SJSA1 (cell line): ENCODE data around the gene GLP2R. TPM values are rescaled to one million over a fixed set of nuclear protein-coding genes. Genes with fewer than 3 reads are reported as not detected.

Source experiments
- DNase-seq, 2 experiments: peaks; one replicate each; pipeline ENCODE4 v3.0.0-alpha.2; 2015 to 2020; ENCODE audit warnings: low spot score in 2 of 2, low read depth in 1 of 2
- H3K27ac ChIP-seq: fragments of 250-450 bp; sonication (Bioruptor Pico); 2 replicates; pipeline ENCODE4 v1.5.1; 2020; ENCODE audit warnings: mild to moderate bottlenecking, moderate library complexity
- H3K27me3 ChIP-seq: fragments of 250-450 bp; sonication (Bioruptor Pico); replicated peaks from 2 replicates; pipeline ENCODE4 v1.5.1; 2020; ENCODE audit warnings: mild to moderate bottlenecking, moderate library complexity
- H3K36me3 ChIP-seq: fragments of 250-450 bp; sonication (Bioruptor Pico); 2 replicates; pipeline ENCODE4 v1.5.1; 2020; ENCODE audit warnings: mild to moderate bottlenecking
- H3K4me1 ChIP-seq: fragments of 250-450 bp; sonication (Bioruptor Pico); replicated peaks from 2 replicates; pipeline ENCODE4 v1.6.1; 2021; ENCODE audit warnings: mild to moderate bottlenecking
- H3K4me3 ChIP-seq: fragments of 250-450 bp; sonication (Bioruptor Pico); 2 replicates; pipeline ENCODE4 v1.5.1; 2020; ENCODE audit warnings: mild to moderate bottlenecking
- H3K9me3 ChIP-seq: fragments of 250-450 bp; sonication (Bioruptor Pico); replicated peaks from 2 replicates; pipeline ENCODE4 v1.5.1; 2020; ENCODE audit warnings: mild to moderate bottlenecking
- total RNA-seq: library from RNA; depleted of rRNA; stranded (reverse); fragments of >200 nt; shearing (Covaris generic); gene quantifications from 2 replicates; pipeline ENCODE4 v1.2.3, GENCODE V29; 2014

Gene GLP2R
- total RNA-seq, 1 experiment from 2014 or later: 1.2 TPM

DNA sequence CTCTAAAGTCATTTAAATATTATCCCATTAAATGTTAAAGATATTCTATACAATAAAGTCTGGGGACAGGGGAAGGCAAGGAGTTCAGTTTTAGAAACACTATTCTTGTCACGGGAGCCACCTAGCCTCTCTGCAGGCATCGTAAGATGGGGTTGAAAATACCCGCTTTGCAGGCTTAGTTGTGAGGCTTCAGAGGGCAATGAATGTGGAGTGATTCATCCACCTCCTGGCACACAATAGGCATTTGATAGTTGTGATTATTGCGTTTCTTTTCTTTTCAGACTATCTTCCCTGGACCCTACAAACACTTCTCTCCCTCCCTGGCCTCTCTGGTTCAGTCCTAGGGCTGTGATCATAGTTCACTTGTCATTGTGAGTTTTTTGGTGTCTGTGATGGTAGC lies 19.6 kb downstream of the GLP2R start:
- no peak overlapping the region for H3K27ac ChIP-seq
- H3K36me3 ChIP-seq: no peaks in the 10 kb centered on the region
- H3K9me3 ChIP-seq: no peaks in the 10 kb centered on the region
- DNase-seq: no peak
- H3K27me3 ChIP-seq: no peaks in the 10 kb centered on the region
- H3K4me3 ChIP-seq: no peak overlapping the region
- peaks cover 14% of the 10 kb centered on the region for H3K4me1 ChIP-seq

DNA sequence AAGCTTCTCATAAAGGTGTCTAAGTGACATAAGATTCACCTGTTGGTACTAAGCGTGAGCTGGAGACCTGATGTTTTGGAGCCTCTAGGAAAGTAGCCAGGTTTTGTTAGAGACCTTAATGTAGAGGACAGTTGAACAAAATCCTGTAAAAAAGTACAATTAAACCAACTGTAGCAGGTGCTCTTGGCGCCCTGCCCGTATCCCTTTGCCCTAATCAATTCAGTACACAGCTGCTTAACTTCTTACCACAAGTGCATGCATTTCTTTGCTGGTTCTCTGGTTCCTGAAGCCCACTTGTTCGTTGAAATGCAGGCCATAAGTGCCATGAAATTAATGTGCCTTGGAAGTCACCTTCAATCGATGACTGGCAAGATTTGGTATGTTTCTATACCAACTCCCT lies 24.4 kb downstream of the GLP2R start:
- DNase-seq: no peak
- Histone ChIP-seq H3K4me1 (no peaks in the 10 kb centered on the region), H3K27me3 (no peaks in the 10 kb centered on the region), H3K27ac (no peak overlapping the region), H3K4me3 (no peak overlapping the region), H3K36me3 (no peaks in the 10 kb centered on the region), H3K9me3 (no peaks in the 10 kb centered on the region)

DNA sequence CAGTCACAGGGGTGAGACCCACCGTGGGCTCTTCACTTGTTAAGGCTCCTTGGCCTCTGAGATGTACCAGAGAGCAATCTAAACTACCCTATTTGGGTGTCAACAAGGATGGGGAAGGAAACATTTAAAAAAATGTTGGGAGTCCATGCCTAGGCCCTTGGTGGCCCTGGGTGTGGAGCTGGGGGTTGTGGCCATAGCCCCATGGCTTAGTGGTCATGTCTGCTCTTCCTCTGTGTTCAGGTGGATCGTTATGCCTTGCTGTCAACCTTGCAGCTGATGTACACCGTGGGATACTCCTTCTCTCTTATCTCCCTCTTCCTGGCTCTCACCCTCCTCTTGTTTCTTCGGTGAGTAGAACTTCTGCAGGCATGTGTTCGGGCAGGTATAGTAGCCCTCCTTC lies 28.5 kb downstream of the GLP2R start:
- Histone ChIP-seq H3K4me3 (no peak overlapping the region), H3K36me3 (no peaks in the 10 kb centered on the region), H3K4me1 (no peaks in the 10 kb centered on the region), H3K27ac (no peak overlapping the region), H3K9me3 (no peaks in the 10 kb centered on the region; the same call in 1 of the 2 replicates), H3K27me3 (no peaks in the 10 kb centered on the region)
- DNase-seq: no peak

DNA sequence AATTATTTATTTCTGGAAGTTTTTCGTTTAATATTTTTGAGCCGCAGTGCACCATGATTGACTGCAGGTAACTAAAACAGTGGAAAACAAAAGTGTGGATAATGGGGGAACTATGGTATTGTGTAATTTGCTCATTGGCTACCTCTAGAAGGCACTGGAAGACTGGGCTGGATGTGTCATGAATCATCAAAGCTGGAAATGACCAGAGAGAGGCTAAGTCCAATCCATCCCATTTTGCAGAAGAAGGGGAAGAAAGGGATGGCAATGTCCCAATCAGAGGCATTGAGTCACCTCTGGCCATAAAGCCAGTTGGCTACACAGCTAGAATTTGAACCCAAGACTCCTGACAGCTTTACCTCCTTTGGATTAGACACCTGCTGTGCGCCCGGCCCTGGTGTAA lies 29.3 kb downstream of the GLP2R start:
- H3K27me3 ChIP-seq: no peaks in the 10 kb centered on the region

DNA sequence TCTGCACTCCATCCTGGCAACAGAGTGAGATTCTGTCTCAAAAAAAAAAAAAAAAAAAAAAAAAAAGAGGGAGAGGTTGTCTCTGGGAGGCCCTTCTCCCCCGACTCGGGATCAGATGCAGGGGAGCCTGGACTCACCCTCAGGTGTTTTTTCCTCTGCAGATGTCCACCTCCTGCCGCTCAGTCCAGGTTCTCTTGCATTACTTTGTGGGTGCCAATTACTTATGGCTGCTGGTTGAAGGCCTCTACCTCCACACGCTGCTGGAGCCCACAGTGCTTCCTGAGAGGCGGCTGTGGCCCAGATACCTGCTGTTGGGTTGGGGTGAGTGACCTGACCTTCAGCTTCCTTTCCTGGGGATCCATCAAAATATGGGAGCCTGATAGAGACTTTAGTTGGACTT lies 34.1 kb downstream of the GLP2R start:
- Histone ChIP-seq H3K27me3 (no peaks in the 10 kb centered on the region), H3K9me3 (peaks cover 2% of the 10 kb centered on the region; the same call in 1 of the 2 replicates), H3K36me3 (no peaks in the 10 kb centered on the region), H3K4me1 (no peaks in the 10 kb centered on the region), H3K27ac (no peak overlapping the region), H3K4me3 (no peak overlapping the region)
- DNase-seq: no peak

More for the DNA sequence above, 29.3 kb downstream of the GLP2R start:
- Histone ChIP-seq H3K4me1 (no peaks in the 10 kb centered on the region), H3K27ac (no peak overlapping the region), H3K4me3 (no peak overlapping the region), H3K36me3 (no peaks in the 10 kb centered on the region), H3K9me3 (no peaks in the 10 kb centered on the region; the same call in 1 of the 2 replicates)
- DNase-seq: no peak

DNA sequence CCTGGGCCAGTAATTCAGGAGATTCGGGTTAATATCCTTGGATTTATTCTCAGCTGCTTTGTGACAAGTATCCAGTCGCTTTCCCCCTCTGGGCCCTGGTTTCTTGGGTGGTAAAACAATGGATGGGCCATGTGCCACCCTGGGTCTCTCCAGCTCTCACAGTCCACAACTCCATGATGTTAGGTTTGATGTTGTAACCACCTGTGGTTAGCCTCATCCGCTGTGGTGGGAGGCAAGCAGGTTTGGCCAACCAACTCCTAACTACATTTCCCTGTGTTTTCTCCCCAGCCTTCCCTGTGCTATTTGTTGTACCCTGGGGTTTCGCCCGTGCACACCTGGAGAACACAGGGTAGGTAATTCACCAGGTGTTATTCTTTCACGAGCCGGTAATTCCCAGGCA lies 35.1 kb downstream of the GLP2R start:
- Histone ChIP-seq H3K4me3 (no peak overlapping the region), H3K27ac (no peak overlapping the region), H3K27me3 (no peaks in the 10 kb centered on the region), H3K9me3 (peaks cover 2% of the 10 kb centered on the region; the same call in 1 of the 2 replicates), H3K36me3 (no peaks in the 10 kb centered on the region), H3K4me1 (no peaks in the 10 kb centered on the region)
- DNase-seq: no peak

DNA sequence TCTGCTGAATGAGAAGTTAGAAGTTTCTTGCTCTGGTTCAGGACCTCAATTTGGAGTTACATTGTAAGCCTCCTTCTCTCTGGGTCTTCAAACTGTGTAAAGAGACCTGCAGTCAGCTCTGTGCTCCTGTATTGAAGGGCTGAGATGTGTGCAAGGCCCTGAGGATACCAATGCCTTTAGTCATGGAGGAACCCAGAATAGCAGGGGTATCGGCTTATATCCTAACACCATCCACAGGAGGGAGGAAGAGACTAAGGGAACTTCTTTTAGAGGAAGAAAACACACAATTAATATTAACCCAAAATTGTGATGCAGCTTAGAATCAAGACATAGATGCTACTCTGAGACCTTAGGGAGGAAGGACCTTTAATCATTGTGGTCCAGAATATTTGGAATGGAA lies 36.5 kb downstream of the GLP2R start:
- no peak overlapping the region for H3K27ac ChIP-seq
- peaks cover 4% of the 10 kb centered on the region; the same call in 1 of the 2 replicates for H3K9me3 ChIP-seq
- no peaks in the 10 kb centered on the region for H3K27me3 ChIP-seq
- no peaks in the 10 kb centered on the region for H3K4me1 ChIP-seq
- no peaks in the 10 kb centered on the region for H3K36me3 ChIP-seq
- H3K4me3 ChIP-seq: no peak overlapping the region
- no peak for DNase-seq

DNA sequence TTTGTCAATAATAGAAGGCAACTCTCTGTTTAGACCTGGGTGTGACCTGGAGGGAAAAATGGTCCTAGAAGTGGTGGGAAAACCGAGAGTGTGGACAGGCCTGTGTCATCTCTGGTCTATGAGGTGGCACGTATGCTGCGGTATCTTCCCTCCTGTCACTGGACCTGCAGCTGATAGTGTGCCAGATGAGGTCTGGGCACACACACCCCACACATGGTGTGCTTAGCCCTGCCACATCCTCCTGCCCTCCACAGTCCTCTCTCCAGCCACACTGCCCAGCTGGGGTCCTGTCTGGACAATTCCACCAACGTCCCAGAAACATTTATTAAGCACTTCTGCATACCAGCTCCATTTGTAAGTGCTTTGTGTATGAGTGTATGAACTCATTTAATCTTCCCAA lies 37.2 kb downstream of the GLP2R start:
- Histone ChIP-seq H3K9me3 (peaks cover 4% of the 10 kb centered on the region; the same call in 1 of the 2 replicates), H3K4me3 (no peak overlapping the region), H3K27me3 (no peaks in the 10 kb centered on the region), H3K27ac (no peak overlapping the region), H3K36me3 (no peaks in the 10 kb centered on the region), H3K4me1 (no peaks in the 10 kb centered on the region)
- no peak for DNase-seq

DNA sequence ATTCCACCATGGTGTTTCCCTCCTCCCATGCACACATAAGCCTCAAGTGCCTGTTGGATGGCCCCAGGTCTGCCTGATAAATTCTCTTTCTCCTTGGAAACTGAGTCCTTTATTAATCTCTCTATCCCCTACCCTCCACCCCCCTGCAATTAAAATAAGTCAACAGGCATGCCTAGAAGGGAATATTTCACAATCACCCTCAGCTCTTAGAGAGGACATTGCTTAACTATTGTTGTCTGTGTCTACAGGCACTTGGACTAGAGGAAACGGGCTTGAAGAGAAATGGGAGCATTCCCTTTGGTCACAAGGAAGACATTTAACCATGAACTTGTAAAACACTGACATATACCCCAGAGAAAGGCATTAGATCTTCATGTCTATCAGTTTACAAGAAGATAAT lies 39.9 kb downstream of the GLP2R start:
- Histone ChIP-seq H3K27me3 (no peaks in the 10 kb centered on the region), H3K9me3 (0 out of 2 replicates have a peak, but pooled peaks cover 4% of the 10 kb centered on the region), H3K4me3 (no peak overlapping the region), H3K27ac (no peak overlapping the region), H3K4me1 (no peaks in the 10 kb centered on the region), H3K36me3 (no peaks in the 10 kb centered on the region)
- no peak for DNase-seq

DNA sequence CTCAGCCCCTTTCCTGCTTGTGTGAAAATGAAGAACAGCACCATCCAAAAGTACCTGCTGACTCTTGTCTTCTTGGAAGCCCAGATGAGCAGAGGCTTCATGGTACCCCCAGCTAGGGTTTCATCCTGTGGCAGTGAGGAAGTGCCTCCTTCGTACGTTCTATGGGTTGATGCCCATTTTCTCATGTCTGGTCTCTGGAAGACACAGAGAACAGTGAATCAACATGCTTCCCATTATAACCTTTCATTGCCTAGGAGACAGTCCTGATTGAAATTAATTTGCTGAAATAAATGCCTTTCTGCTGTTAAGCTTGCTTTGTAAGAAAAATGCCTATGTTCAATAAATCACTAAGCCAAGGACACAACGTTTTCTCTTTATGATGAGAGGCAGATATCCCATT lies 42.8 kb downstream of the GLP2R start:
- H3K4me3 ChIP-seq: no peak overlapping the region
- H3K36me3 ChIP-seq: no peaks in the 10 kb centered on the region
- H3K27me3 ChIP-seq: no peaks in the 10 kb centered on the region
- H3K4me1 ChIP-seq: no peaks in the 10 kb centered on the region
- H3K27ac ChIP-seq: no peak overlapping the region
- no peak for DNase-seq
- H3K9me3 ChIP-seq: 0 out of 2 replicates have a peak, but pooled peaks cover 2% of the 10 kb centered on the region

DNA sequence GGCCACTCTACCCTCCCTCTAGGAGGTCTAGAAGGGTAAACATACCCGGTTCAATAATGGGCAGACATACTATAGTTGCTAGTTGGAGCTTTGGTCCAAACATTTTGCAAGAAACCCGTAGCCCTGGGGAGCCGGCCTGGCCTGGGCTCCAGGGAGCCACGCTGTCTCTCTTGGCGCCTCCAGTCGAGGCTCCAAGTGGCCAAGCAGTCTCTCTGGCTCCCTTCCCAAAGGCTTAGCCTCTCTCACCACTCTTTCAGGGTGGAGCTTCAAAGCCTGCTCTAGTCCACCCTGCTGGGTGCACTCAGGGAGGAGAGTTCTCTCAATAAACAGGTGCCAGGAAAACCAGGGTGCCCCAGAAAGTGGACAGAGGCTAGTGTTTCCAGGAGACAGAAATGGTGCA lies 47.1 kb downstream of the GLP2R start:
- DNase-seq: no peak

DNA sequence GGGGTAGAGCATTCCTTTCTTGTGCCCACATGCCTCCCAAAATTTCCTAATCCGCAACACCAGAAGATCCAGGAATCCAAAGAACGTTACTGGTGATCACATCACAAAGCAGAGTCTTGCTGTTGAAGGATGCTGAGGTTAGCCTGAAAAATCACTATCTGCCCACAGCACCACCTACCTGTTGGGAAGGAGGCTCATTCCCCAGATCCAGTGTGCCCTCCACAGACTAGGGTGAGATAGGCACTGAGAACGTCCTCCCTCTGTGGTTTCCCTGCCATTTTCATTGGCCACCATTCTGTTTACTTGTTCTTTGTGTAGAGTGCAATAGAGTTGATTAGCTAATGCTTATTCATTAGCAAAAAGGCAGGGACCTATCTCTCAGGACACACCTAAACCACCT lies 49.0 kb downstream of the GLP2R start:
- H3K4me1 ChIP-seq: peaks cover 26% of the 10 kb centered on the region
- no peaks in the 10 kb centered on the region for H3K27me3 ChIP-seq
- H3K27ac ChIP-seq: no peak overlapping the region
- H3K9me3 ChIP-seq: no peaks in the 10 kb centered on the region; the same call in 1 of the 2 replicates
- H3K4me3 ChIP-seq: no peak overlapping the region
- no peaks in the 10 kb centered on the region for H3K36me3 ChIP-seq
- no peak for DNase-seq

More for the DNA sequence above, 47.1 kb downstream of the GLP2R start:
- H3K9me3 ChIP-seq: no peaks in the 10 kb centered on the region
- H3K36me3 ChIP-seq: no peaks in the 10 kb centered on the region
- no peak overlapping the region for H3K27ac ChIP-seq
- no peaks in the 10 kb centered on the region for H3K27me3 ChIP-seq
- no peak overlapping the region for H3K4me3 ChIP-seq
- H3K4me1 ChIP-seq: peaks cover 12% of the 10 kb centered on the region

DNA sequence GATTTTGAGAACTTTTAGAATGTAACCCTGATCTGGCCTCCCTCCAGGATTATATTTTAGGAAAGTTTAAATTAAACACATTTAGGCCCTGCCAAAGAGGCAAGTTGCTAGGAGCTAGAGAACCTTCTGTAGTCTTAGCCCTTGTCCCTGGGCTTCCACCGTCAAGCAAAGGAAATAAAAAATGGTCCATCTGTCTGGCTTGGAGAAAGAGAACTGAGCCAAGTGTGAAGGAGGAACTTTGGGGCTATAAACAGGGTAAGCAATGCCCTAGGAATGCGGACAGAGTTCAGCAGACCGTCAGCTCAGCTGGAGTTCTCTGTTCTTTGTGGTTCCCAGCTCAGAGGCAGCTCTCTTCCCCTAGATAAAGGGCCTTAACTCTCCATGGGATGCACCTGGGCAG lies 49.7 kb downstream of the GLP2R start:
- no peak overlapping the region for H3K27ac ChIP-seq
- no peaks in the 10 kb centered on the region for H3K27me3 ChIP-seq
- peak in 1 of 2 experiments; percentile 16 for DNase-seq
- H3K4me3 ChIP-seq: no peak overlapping the region
- H3K36me3 ChIP-seq: no peaks in the 10 kb centered on the region
- peaks cover 33% of the 10 kb centered on the region for H3K4me1 ChIP-seq
- no peaks in the 10 kb centered on the region; the same call in 1 of the 2 replicates for H3K9me3 ChIP-seq

DNA sequence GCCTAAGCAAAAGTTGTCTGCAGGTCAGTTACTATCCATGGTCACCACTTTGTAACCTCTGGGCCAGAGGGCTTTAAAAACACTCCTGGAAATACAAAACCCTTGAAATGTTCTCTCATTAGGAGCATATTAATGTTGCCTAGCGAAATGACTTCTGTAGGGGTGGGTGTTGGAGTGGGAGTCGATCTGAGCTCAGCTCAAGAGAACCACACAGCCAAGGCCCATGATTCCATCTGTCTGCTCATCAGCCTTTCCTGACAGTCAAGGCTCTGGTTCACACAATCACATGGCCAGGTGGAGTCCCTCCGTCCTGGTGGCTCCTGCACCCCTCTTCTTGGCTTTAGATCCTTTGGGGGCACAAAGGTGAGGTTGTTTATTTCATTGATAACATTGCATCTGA lies 52.6 kb downstream of the GLP2R start:
- DNase-seq: no peak
- Histone ChIP-seq H3K4me1 (peaks cover 39% of the 10 kb centered on the region), H3K27ac (peak overlapping the region; percentile 31), H3K4me3 (no peak overlapping the region), H3K27me3 (no peaks in the 10 kb centered on the region), H3K36me3 (no peaks in the 10 kb centered on the region), H3K9me3 (peaks cover 3% of the 10 kb centered on the region; the same call in 1 of the 2 replicates)
